Measurements from ENCODE around the gene TMCC3.

- TF ChIP-seq CTCF (IDR thresholded peaks at IDR 0.05 in 2 of 3, conservative IDR thresholded peaks at IDR 0.05 in 1 of 3; ENCODE audit: insufficient read depth in 2 of 3, low read depth in 1 of 3, low read length in 3 of 3): no peak
- no peak for TF ChIP-seq NFYB (IDR thresholded peaks at IDR 0.05; ENCODE audit: extremely low read depth, insufficient read length)
- TF ChIP-seq ZBTB11 (CRISPR knock-in tag; IDR thresholded peaks at IDR 0.05): no peak
- TF ChIP-seq SMC3 (conservative IDR thresholded peaks at IDR 0.05; ENCODE audit: insufficient read depth, low read depth, low read length): no peak
- no peak for TF ChIP-seq ATF6 (CRISPR knock-in tag; IDR thresholded peaks at IDR 0.05)
- no peak for TF ChIP-seq POLR2AphosphoS5 (IDR thresholded peaks at IDR 0.05; ENCODE audit: control insufficient read depth, insufficient read depth, low read depth, low read length)
- TF ChIP-seq RFX5 (IDR thresholded peaks at IDR 0.05; ENCODE audit: low read depth, low read length): no peak
- no peak for TF ChIP-seq MED1 (CRISPR knock-in tag; IDR thresholded peaks at IDR 0.05; ENCODE audit: borderline replicate concordance)
Observed at GRCh38 chr12:94686834-94687628, 36.7 kb upstream of the TMCC3 start.

All from K562 (cell line).